SK-N-MC (cell line): ENCODE measurements around the gene GRIA1.

ENCODE experiments used
- EZH2 ChIP-seq: fragments of 200-600 bp; sonication (generic); IDR thresholded peaks from one replicate; pipeline ENCODE4 v1.6.1; 2017; ENCODE audit warnings: antibody characterized with exemption
- POLR2AphosphoS5 ChIP-seq: IDR thresholded peaks from 2 replicates; pipeline ENCODE4 v1.6.1; 2012; ENCODE audit warnings: mild to moderate bottlenecking, low read depth, low read length, borderline replicate concordance

GRCh38 chr5:153676821-153677220 lies 186.4 kb downstream of the GRIA1 start:
- TF ChIP-seq POLR2AphosphoS5 (no peak), EZH2 (no peak)
